ENCODE results near the gene SERPIND1. TPM values are rescaled to one million over a fixed set of nuclear protein-coding genes. Genes with fewer than 3 reads are reported as not detected.

Gene SERPIND1
- total RNA-seq, 4 donors from 2014 or later, result 0.22 TPM; not detected in 3

- intact Hi-C loops (cut with DNase I; ENCODE audit: low total_unique reads), result no loop called here
- H3K27me3 ChIP-seq, result no peaks in the 10 kb centered on the region
- no peak for TF ChIP-seq POLR2A (IDR thresholded peaks at IDR 0.05)
- TF ChIP-seq, protein P1, sequence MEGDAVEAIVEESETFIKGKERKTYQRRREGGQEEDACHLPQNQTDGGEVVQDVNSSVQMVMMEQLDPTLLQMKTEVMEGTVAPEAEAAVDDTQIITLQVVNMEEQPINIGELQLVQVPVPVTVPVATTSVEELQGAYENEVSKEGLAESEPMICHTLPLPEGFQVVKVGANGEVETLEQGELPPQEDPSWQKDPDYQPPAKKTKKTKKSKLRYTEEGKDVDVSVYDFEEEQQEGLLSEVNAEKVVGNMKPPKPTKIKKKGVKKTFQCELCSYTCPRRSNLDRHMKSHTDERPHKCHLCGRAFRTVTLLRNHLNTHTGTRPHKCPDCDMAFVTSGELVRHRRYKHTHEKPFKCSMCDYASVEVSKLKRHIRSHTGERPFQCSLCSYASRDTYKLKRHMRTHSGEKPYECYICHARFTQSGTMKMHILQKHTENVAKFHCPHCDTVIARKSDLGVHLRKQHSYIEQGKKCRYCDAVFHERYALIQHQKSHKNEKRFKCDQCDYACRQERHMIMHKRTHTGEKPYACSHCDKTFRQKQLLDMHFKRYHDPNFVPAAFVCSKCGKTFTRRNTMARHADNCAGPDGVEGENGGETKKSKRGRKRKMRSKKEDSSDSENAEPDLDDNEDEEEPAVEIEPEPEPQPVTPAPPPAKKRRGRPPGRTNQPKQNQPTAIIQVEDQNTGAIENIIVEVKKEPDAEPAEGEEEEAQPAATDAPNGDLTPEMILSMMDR (IDR thresholded peaks at IDR 0.05 in 4 of 5, conservative IDR thresholded peaks at IDR 0.05 in 1 of 5), result no peak
- no peaks in the 10 kb centered on the region for H3K9me3 ChIP-seq
- peaks cover 7 to 77% of the 10 kb centered on the region in 2 donors for H3K36me3 ChIP-seq
- no peak overlapping the region for H3K4me3 ChIP-seq
- in situ Hi-C loops (cut with MboI; ENCODE audit: low sequenced_read_pairs in 4 of 4), result no loop called here
- H3K4me1 ChIP-seq, result no peaks in the 10 kb centered on the region
- DNase-seq (no peak), ATAC-seq (no peak)
- H3K27ac ChIP-seq, result no peak overlapping the region
Observed at GRCh38 chr22:20811971-20812660, 38.2 kb downstream of the SERPIND1 start.

GRCh38 chr22:20813056-20813455 lies 39.1 kb downstream of the SERPIND1 start:
- TF ChIP-seq POLR2A (IDR thresholded peaks at IDR 0.05), result no peak
- TF ChIP-seq, protein P1 (IDR thresholded peaks at IDR 0.05 in 4 of 5, conservative IDR thresholded peaks at IDR 0.05 in 1 of 5), result no peak
- Histone ChIP-seq H3K4me1 (no peaks in the 10 kb centered on the region), H3K36me3 (peaks cover 7 to 79% of the 10 kb centered on the region in 2 donors), H3K27ac (no peak overlapping the region), H3K4me3 (no peak overlapping the region), H3K27me3 (no peaks in the 10 kb centered on the region), H3K9me3 (no peaks in the 10 kb centered on the region)
- in situ Hi-C loops (cut with MboI; ENCODE audit: low sequenced_read_pairs in 4 of 4) (no loop called here), intact Hi-C loops (cut with DNase I; ENCODE audit: low total_unique reads) (no loop called here)
- no peak for ATAC-seq
- no peak for DNase-seq

- Histone ChIP-seq H3K27me3 (no peaks in the 10 kb centered on the region), H3K27ac (no peak overlapping the region), H3K4me1 (no peaks in the 10 kb centered on the region), H3K9me3 (no peaks in the 10 kb centered on the region), H3K36me3 (peaks cover 7 to 85% of the 10 kb centered on the region in 2 donors), H3K4me3 (no peak overlapping the region)
- in situ Hi-C loops (cut with MboI; ENCODE audit: low sequenced_read_pairs in 4 of 4), result no loop called here
- ATAC-seq, result no peak
- intact Hi-C loops (cut with DNase I; ENCODE audit: low total_unique reads), result no loop called here
- no peak for TF ChIP-seq POLR2A (IDR thresholded peaks at IDR 0.05)
- TF ChIP-seq, protein P1 (IDR thresholded peaks at IDR 0.05 in 4 of 5, conservative IDR thresholded peaks at IDR 0.05 in 1 of 5), result no peak
- no peak for DNase-seq
Observed at GRCh38 chr22:20814221-20814808, 40.4 kb downstream of the SERPIND1 start.

DNA sequence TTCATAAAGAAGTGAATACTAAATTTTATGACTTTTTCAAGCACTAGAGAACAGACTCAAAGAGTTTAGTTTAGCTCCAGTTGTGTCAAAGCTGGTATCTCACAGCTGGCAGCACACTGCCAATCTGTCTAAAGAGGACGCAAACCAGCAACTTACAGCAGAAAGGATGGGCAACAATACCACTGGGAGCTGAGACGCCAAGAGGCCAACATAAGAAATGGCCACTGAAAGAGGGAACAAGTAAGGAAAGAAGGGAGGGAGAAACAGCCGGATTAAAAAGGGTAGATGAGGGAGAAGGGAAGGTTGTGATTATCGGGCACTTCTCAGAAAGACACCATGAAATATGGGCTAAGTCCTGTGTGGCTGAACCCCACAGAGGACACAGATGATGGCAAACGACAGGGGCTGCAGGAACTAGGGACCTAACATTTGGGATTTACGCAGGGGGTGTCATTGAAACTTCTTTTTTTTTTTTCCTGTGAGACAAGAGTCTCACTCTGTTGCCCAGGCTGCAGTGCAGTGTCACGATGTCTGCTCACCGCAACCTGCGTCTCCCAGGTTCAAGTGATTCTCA lies 41.7 kb downstream of the SERPIND1 start:
- Histone ChIP-seq H3K4me1 (no peaks in the 10 kb centered on the region), H3K4me3 (no peak overlapping the region), H3K27ac (no peak overlapping the region), H3K9me3 (no peaks in the 10 kb centered on the region), H3K36me3 (peaks cover 7 to 86% of the 10 kb centered on the region in 2 donors), H3K27me3 (no peaks in the 10 kb centered on the region)
- intact Hi-C loops (cut with DNase I; ENCODE audit: low total_unique reads) (no loop called here), in situ Hi-C loops (cut with MboI; ENCODE audit: low sequenced_read_pairs in 4 of 4) (no loop called here)
- ATAC-seq (no peak), DNase-seq (no peak)
- TF ChIP-seq POLR2A (IDR thresholded peaks at IDR 0.05), result no peak
- TF ChIP-seq, protein P1 (IDR thresholded peaks at IDR 0.05 in 4 of 5, conservative IDR thresholded peaks at IDR 0.05 in 1 of 5), result no peak
